Astrocyte (in vitro differentiated cells and primary cell): ENCODE results near the gene FREY1. TPM values are rescaled to one million over a fixed set of nuclear protein-coding genes. Genes with fewer than 3 reads are reported as not detected.

Source experiments
- DNase-seq: peaks from one replicate; pipeline ENCODE4 v3.0.0-alpha.2; 2010; ENCODE audit warnings: low read depth
- FAIRE-seq: peaks from 2 replicates; lab custom pipeline; 2011; peaks lifted over from hg19 to GRCh38; lab: Jason Lieb, UNC
- H2AFZ ChIP-seq: 2 replicates; pipeline ENCODE4 v1.6.0; 2012; ENCODE audit warnings: low read depth, low read length, inconsistent platforms
- H3K27ac ChIP-seq: 2 replicates; pipeline ENCODE4 v1.5.1; 2011; ENCODE audit warnings: low read depth, low read length, inconsistent platforms
- H3K27me3 ChIP-seq: 2 replicates; pipeline ENCODE4 v1.6.0; 2011; ENCODE audit warnings: low read length, inconsistent platforms; ENCODE audit not compliant: insufficient read depth
- H3K36me3 ChIP-seq: 2 replicates; pipeline ENCODE4 v1.5.1; 2011; ENCODE audit warnings: low read length, inconsistent platforms; ENCODE audit not compliant: insufficient read depth
- H3K4me1 ChIP-seq: 2 replicates; pipeline ENCODE4 v1.5.1; 2011; ENCODE audit warnings: low read length, inconsistent platforms; ENCODE audit not compliant: insufficient read depth
- H3K4me2 ChIP-seq: 2 replicates; pipeline ENCODE4 v1.6.0; 2012; ENCODE audit warnings: low read length, inconsistent platforms
- H3K4me3 ChIP-seq: 2 replicates; pipeline ENCODE4 v1.5.1; 2011; ENCODE audit warnings: low read depth, mild to moderate bottlenecking, low read length, inconsistent platforms; ENCODE audit not compliant: insufficient read depth
- H3K79me2 ChIP-seq: 2 replicates; pipeline ENCODE4 v1.6.0; 2012; ENCODE audit warnings: mild to moderate bottlenecking, low read length, inconsistent platforms; ENCODE audit not compliant: insufficient read depth
- H3K9ac ChIP-seq: 2 replicates; pipeline ENCODE4 v1.6.0; 2012; ENCODE audit warnings: mild to moderate bottlenecking, low read length, inconsistent platforms
- H3K9me3 ChIP-seq: 2 replicates; pipeline ENCODE4 v1.5.1; 2012; ENCODE audit warnings: low read depth, mild to moderate bottlenecking, low read length, inconsistent platforms; ENCODE audit not compliant: insufficient read depth
- H4K20me1 ChIP-seq: 2 replicates; pipeline ENCODE4 v1.6.0; 2012; ENCODE audit warnings: low read length, inconsistent platforms; ENCODE audit not compliant: insufficient read depth
- H3K27ac Mint-ChIP-seq: one replicate; pipeline ENCODE4 v1.8.0; 2021; ENCODE audit warnings: mild to moderate bottlenecking, mixed read lengths; ENCODE audit not compliant: unreplicated experiment
- H3K27me3 Mint-ChIP-seq: one replicate; pipeline ENCODE4 v1.8.0; 2021; ENCODE audit warnings: low read depth, mixed read lengths; ENCODE audit not compliant: unreplicated experiment
- H3K36me3 Mint-ChIP-seq: one replicate; pipeline ENCODE4 v1.8.0; 2021; ENCODE audit warnings: low read depth, mixed read lengths; ENCODE audit not compliant: unreplicated experiment
- H3K4me1 Mint-ChIP-seq: one replicate; pipeline ENCODE4 v1.8.0; 2021; ENCODE audit warnings: low read depth, mixed read lengths; ENCODE audit not compliant: unreplicated experiment
- H3K4me3 Mint-ChIP-seq: one replicate; pipeline ENCODE4 v1.8.0; 2021; ENCODE audit warnings: mild to moderate bottlenecking, moderate library complexity, mixed read lengths; ENCODE audit not compliant: unreplicated experiment
- H3K9me3 Mint-ChIP-seq: one replicate; pipeline ENCODE4 v1.8.0; 2021; ENCODE audit warnings: mild to moderate bottlenecking, mixed read lengths; ENCODE audit not compliant: unreplicated experiment
- CTCF ChIP-seq: IDR thresholded peaks from 2 replicates; pipeline ENCODE4 v1.5.1; 2011; ENCODE audit warnings: low read depth, mild to moderate bottlenecking, inconsistent platforms, low read length, moderate library complexity; ENCODE audit not compliant: insufficient read depth
- EZH2 ChIP-seq: IDR thresholded peaks from 2 replicates; pipeline ENCODE4 v1.6.1; 2012; ENCODE audit warnings: mild to moderate bottlenecking, low read length, inconsistent platforms; ENCODE audit not compliant: insufficient read depth
- total RNA-seq: library from RNA; stranded (reverse); gene quantifications from 2 replicates; pipeline ENCODE4 v1.2.1, GENCODE V29; 2021

The FREY1 gene
- total RNA-seq, 1 donor from 2014 or later: 0.79 TPM

GRCh38 chr11:45924927-45925326 is 17.9 kb upstream of the FREY1 start:
- Mint-ChIP-seq H3K27me3 (peaks cover 31% of the 10 kb centered on the region), H3K9me3 (peaks cover 3% of the 10 kb centered on the region), H3K36me3 (no peaks in the 10 kb centered on the region), H3K4me3 (no peak overlapping the region), H3K4me1 (peaks cover 4% of the 10 kb centered on the region), H3K27ac (no peak overlapping the region)
- Histone ChIP-seq H3K79me2 (no peaks in the 10 kb centered on the region), H3K9me3 (no peaks in the 10 kb centered on the region), H4K20me1 (no peaks in the 10 kb centered on the region), H2AFZ (no peak overlapping the region), H3K4me1 (no peaks in the 10 kb centered on the region), H3K36me3 (no peaks in the 10 kb centered on the region), H3K27me3 (peaks cover 30% of the 10 kb centered on the region), H3K9ac (no peak overlapping the region), H3K27ac (no peak overlapping the region), H3K4me3 (no peak overlapping the region), H3K4me2 (no peak overlapping the region)
- FAIRE-seq (no peak), DNase-seq (no peak)
- TF ChIP-seq CTCF (no peak), EZH2 (no peak)

- H3K4me3 Mint-ChIP-seq: peak overlapping the region; percentile 12
- Histone ChIP-seq H3K27ac (no peak overlapping the region), H3K36me3 (no peaks in the 10 kb centered on the region), H4K20me1 (no peaks in the 10 kb centered on the region), H3K4me2 (no peak overlapping the region), H3K4me1 (no peaks in the 10 kb centered on the region), H3K9me3 (no peaks in the 10 kb centered on the region), H3K27me3 (peaks cover 30% of the 10 kb centered on the region), H2AFZ (no peak overlapping the region), H3K9ac (no peak overlapping the region), H3K79me2 (no peaks in the 10 kb centered on the region), H3K4me3 (no peak overlapping the region)
- TF ChIP-seq EZH2 (no peak), CTCF (no peak)
- H3K9me3 Mint-ChIP-seq: peaks cover 3% of the 10 kb centered on the region
- DNase-seq (no peak), FAIRE-seq (no peak)
- no peak overlapping the region for H3K27ac Mint-ChIP-seq
- peaks cover 31% of the 10 kb centered on the region for H3K27me3 Mint-ChIP-seq
- peaks cover under 1% of the 10 kb centered on the region for H3K4me1 Mint-ChIP-seq
- H3K36me3 Mint-ChIP-seq: no peaks in the 10 kb centered on the region
Observed at GRCh38 chr11:45924036-45924915, 17.2 kb upstream of the FREY1 start.
